ENCODE results near the gene DNAH6.

- TF ChIP-seq CTCF (IDR thresholded peaks at IDR 0.05) = no peak
- no peak for TF ChIP-seq POLR2AphosphoS5 (IDR thresholded peaks at IDR 0.05)
- TF ChIP-seq POLR2A (IDR thresholded peaks at IDR 0.05) = no peak
Observed at GRCh38 chr2:84559838-84560237, 43.5 kb downstream of the DNAH6 start.

All from gastroesophageal sphincter (tissue), 3 donors.